ENCODE data around the gene OVOL2.

GRCh38 chr20:17976305-17976704 lies 81.4 kb downstream of the OVOL2 start:
- no peak for TF ChIP-seq POLR2AphosphoS2 (IDR thresholded peaks at IDR 0.05; ENCODE audit: low read depth, low read length)
- TF ChIP-seq, protein P1, sequence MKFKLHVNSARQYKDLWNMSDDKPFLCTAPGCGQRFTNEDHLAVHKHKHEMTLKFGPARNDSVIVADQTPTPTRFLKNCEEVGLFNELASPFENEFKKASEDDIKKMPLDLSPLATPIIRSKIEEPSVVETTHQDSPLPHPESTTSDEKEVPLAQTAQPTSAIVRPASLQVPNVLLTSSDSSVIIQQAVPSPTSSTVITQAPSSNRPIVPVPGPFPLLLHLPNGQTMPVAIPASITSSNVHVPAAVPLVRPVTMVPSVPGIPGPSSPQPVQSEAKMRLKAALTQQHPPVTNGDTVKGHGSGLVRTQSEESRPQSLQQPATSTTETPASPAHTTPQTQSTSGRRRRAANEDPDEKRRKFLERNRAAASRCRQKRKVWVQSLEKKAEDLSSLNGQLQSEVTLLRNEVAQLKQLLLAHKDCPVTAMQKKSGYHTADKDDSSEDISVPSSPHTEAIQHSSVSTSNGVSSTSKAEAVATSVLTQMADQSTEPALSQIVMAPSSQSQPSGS (IDR thresholded peaks at IDR 0.05; ENCODE audit: low read length) = no peak
- TF ChIP-seq BRCA1 (IDR thresholded peaks at IDR 0.05; ENCODE audit: low read depth, low read length) = no peak
- TF ChIP-seq, protein P2, sequence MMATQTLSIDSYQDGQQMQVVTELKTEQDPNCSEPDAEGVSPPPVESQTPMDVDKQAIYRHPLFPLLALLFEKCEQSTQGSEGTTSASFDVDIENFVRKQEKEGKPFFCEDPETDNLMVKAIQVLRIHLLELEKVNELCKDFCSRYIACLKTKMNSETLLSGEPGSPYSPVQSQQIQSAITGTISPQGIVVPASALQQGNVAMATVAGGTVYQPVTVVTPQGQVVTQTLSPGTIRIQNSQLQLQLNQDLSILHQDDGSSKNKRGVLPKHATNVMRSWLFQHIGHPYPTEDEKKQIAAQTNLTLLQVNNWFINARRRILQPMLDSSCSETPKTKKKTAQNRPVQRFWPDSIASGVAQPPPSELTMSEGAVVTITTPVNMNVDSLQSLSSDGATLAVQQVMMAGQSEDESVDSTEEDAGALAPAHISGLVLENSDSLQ (IDR thresholded peaks at IDR 0.05) = no peak
- no peak for TF ChIP-seq NR2C2 (IDR thresholded peaks at IDR 0.05; ENCODE audit: borderline replicate concordance, control insufficient read depth, insufficient read length, low read depth)
- TF ChIP-seq CTCF (IDR thresholded peaks at IDR 0.05 in 2 of 3, conservative IDR thresholded peaks at IDR 0.05 in 1 of 3; ENCODE audit: control insufficient read depth in 2 of 3, extremely low read depth in 1 of 3, insufficient read depth in 1 of 3, low read depth in 3 of 3, low read length in 3 of 3) = no peak
